ENCODE measurements around the gene PLEKHF1.

The PLEKHF1 gene

GRCh38 chr19:29645911-29646310 lies 19.4 kb upstream of the PLEKHF1 start:
- TF ChIP-seq REST (IDR thresholded peaks at IDR 0.05; ENCODE audit: low read depth) (no peak), YY1 (IDR thresholded peaks at IDR 0.05; ENCODE audit: low read depth) (no peak), USF1 (IDR thresholded peaks at IDR 0.05) (no peak), TAF1 (IDR thresholded peaks at IDR 0.05; ENCODE audit: low read depth) (no peak), ZBTB7A (IDR thresholded peaks at IDR 0.05; ENCODE audit: low read depth) (no peak), EGR1 (IDR thresholded peaks at IDR 0.05) (no peak)

GRCh38 chr19:29650772-29651387 lies 14.4 kb upstream of the PLEKHF1 start:
- no peak for TF ChIP-seq EP300 (IDR thresholded peaks at IDR 0.05; ENCODE audit: borderline replicate concordance)
- no peak for TF ChIP-seq YY1 (IDR thresholded peaks at IDR 0.05; ENCODE audit: low read depth)
- no peak for TF ChIP-seq TAF1 (IDR thresholded peaks at IDR 0.05; ENCODE audit: low read depth)
- no peak for TF ChIP-seq FOXM1 (IDR thresholded peaks at IDR 0.05; ENCODE audit: borderline replicate concordance, low read depth)
- no peak for TF ChIP-seq REST (IDR thresholded peaks at IDR 0.05; ENCODE audit: low read depth)
- TF ChIP-seq RAD21 (IDR thresholded peaks at IDR 0.05; ENCODE audit: low read depth): no peak
- TF ChIP-seq EGR1 (IDR thresholded peaks at IDR 0.05): no peak
- no peak for TF ChIP-seq NFIC (IDR thresholded peaks at IDR 0.05)
- TF ChIP-seq TEAD4 (IDR thresholded peaks at IDR 0.05): no peak
- no peak for TF ChIP-seq CREB1 (IDR thresholded peaks at IDR 0.05; ENCODE audit: low read depth)
- no peak for TF ChIP-seq USF1 (IDR thresholded peaks at IDR 0.05)
- no peak for TF ChIP-seq MAX (IDR thresholded peaks at IDR 0.05)
- TF ChIP-seq CEBPB (IDR thresholded peaks at IDR 0.05): no peak
- TF ChIP-seq ZBTB7A (IDR thresholded peaks at IDR 0.05; ENCODE audit: low read depth): no peak
- no peak for TF ChIP-seq TCF12 (IDR thresholded peaks at IDR 0.05; ENCODE audit: low read depth)

GRCh38 chr19:29651622-29652394 lies 13.5 kb upstream of the PLEKHF1 start:
- TF ChIP-seq USF1 (IDR thresholded peaks at IDR 0.05): no peak
- no peak for TF ChIP-seq TCF12 (IDR thresholded peaks at IDR 0.05; ENCODE audit: low read depth)
- no peak for TF ChIP-seq MAX (IDR thresholded peaks at IDR 0.05)
- no peak for TF ChIP-seq FOXM1 (IDR thresholded peaks at IDR 0.05; ENCODE audit: borderline replicate concordance, low read depth)
- no peak for TF ChIP-seq TEAD4 (IDR thresholded peaks at IDR 0.05)
- no peak for TF ChIP-seq RAD21 (IDR thresholded peaks at IDR 0.05; ENCODE audit: low read depth)
- TF ChIP-seq NFIC (IDR thresholded peaks at IDR 0.05): no peak
- TF ChIP-seq TAF1 (IDR thresholded peaks at IDR 0.05; ENCODE audit: low read depth): no peak
- no peak for TF ChIP-seq YY1 (IDR thresholded peaks at IDR 0.05; ENCODE audit: low read depth)
- no peak for TF ChIP-seq CEBPB (IDR thresholded peaks at IDR 0.05)
- TF ChIP-seq EP300 (IDR thresholded peaks at IDR 0.05; ENCODE audit: borderline replicate concordance): no peak
- TF ChIP-seq EGR1 (IDR thresholded peaks at IDR 0.05): no peak
- no peak for TF ChIP-seq REST (IDR thresholded peaks at IDR 0.05; ENCODE audit: low read depth)
- TF ChIP-seq ZBTB7A (IDR thresholded peaks at IDR 0.05; ENCODE audit: low read depth): no peak
- no peak for TF ChIP-seq CREB1 (IDR thresholded peaks at IDR 0.05; ENCODE audit: low read depth)
